ENCODE measurements around the gene ADRM1. TPM values are rescaled to one million over a fixed set of nuclear protein-coding genes. Genes with fewer than 3 reads are reported as not detected.

The ADRM1 gene
- total RNA-seq, 1 experiment from 2014 or later, result 200 TPM

DNA sequence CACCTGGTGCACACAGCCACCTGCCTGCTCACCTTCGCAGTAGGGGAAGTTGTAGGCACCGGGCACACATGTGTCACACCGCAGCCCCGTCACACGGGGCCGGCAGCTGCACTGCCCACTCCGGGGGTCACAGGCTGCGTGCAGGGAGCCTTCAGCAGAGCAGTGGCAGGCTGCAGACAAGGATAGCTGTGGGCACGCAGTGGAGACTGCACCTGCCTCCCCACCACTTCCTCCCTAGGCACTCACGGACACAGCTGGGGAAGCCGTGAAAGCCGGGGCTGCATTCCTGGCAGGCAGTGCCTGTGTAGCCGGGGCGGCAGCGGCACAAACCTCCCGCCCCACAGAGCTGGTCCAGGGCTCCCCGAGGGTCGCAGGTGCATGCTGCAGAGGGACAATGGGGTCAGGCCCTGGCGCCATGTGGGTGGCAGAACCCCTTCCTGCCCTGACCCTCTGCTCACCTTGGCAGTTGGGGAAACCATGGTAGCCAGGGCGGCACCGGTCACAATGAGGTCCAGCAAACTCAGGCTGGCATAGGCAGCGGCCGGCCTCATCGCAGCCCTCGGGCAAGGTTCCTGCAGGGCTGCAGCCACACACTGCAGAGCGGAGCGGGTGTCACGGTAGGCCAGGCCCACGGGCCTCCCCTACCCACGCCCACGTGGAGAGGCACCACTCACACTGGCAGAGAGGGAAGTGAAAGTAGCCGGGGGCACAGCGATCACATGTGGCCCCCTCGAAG is 34.9 kb downstream of the ADRM1 start:
- in situ Hi-C loops (cut with HindIII; ENCODE audit: low pct_unique_long_range_greater_than_20kb, low sequenced_read_pairs), result no loop called here
- DNase-seq (ENCODE audit: low read depth, low spot score), result no peak

DNA sequence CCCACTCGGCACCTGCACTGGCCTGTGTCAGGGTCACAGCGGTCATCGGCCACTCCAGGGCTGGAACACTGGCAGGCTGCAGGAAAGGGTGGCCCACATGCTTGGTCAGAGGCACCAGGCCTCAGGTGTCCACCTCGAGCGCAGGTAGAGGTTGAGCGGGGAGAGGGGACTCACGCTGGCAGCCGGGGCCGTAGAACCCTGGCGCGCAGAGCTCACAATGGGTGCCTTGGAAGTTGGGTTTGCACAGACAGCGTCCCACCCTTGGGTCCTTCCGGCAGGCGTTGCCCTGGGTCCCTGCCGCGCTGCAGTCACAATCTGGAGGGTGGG is 35.5 kb downstream of the ADRM1 start:
- in situ Hi-C loops (cut with HindIII; ENCODE audit: low pct_unique_long_range_greater_than_20kb, low sequenced_read_pairs), result no loop called here
- no peak for DNase-seq (ENCODE audit: low read depth, low spot score)

DNA sequence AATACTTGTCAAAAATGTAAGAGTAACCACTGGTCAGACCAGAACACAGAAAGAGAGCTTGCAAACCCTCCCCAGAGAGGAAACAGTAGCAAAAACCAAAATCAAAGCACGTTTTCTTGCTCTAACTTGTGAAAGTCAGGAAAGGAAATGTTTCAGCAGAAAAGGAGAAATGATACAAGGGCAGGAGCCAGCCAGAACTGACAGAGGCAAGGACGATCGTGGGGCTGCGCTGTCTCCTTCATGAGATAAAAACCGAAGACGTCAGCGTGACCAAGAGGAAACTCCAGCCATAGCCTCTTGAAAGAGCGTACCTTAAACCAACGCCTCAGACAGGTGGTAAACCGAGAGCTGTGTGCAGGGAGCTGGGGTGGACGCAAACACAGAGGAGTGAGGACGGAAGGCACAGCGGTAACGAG is 36.9 kb downstream of the ADRM1 start:
- in situ Hi-C loops (cut with HindIII; ENCODE audit: low pct_unique_long_range_greater_than_20kb, low sequenced_read_pairs), result no loop called here
- DNase-seq (ENCODE audit: low read depth, low spot score), result no peak

DNA sequence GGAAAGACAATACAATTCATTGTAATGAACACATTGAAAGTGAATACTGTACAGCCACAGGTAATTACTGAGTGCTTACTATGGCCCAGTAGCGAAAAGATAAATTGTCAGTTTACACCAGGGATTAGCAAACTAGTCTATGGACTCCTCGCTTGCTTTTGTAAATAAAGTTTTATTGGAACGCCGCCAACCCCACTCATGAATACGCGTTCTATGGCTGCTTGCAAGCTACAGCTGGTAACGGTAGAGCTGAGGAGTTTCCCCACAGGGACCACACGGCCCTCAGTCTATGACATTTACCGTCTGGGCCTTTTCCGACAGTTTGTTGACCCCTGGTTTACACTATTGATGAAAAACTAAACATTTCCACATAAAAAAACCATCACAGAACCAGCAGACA is 40.1 kb downstream of the ADRM1 start:
- in situ Hi-C loops (cut with HindIII; ENCODE audit: low pct_unique_long_range_greater_than_20kb, low sequenced_read_pairs), result no loop called here
- DNase-seq (ENCODE audit: low read depth, low spot score), result peak; percentile 15

DNA sequence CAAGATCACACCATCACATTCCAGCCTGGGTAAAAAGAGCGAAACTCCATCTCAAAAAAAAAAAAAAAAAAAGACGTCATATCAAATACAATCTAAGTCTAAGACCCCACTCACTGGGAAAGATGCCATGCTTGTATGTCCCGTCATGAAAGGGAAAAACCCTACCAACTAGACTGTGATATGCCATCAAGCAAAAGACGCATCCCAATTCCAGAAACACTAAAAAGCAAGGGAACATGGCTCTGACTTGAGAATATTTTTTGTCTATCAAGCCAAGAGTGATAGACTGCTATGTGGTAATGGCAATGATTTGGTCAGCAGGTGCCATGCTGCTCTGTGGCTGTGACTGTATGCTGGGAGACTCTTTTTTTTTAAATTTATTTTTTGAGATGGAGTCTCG is 41.3 kb downstream of the ADRM1 start:
- in situ Hi-C loops (cut with HindIII; ENCODE audit: low pct_unique_long_range_greater_than_20kb, low sequenced_read_pairs), result no loop called here
- no peak for DNase-seq (ENCODE audit: low read depth, low spot score)

DNA sequence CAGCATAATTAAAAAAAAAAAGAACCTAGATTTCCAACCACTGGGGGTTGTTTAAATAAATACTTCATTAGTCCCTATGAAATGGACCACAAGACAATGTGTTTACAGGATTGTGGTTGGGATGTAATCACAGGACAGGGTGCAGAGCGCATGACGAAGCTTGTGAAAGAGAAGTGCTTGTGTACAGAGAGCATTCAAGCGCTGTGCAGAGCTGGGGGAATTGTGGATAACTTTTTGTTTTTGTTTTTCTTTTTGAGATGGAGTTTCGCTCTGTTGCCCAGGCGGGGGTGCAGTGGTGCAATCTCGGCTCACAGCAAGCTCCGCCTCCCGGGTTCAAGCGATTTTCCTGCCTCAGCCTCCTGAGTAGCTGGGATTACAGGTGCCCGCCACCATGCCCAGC is 42.0 kb downstream of the ADRM1 start:
- DNase-seq (ENCODE audit: low read depth, low spot score), result peak; percentile 82

DNA sequence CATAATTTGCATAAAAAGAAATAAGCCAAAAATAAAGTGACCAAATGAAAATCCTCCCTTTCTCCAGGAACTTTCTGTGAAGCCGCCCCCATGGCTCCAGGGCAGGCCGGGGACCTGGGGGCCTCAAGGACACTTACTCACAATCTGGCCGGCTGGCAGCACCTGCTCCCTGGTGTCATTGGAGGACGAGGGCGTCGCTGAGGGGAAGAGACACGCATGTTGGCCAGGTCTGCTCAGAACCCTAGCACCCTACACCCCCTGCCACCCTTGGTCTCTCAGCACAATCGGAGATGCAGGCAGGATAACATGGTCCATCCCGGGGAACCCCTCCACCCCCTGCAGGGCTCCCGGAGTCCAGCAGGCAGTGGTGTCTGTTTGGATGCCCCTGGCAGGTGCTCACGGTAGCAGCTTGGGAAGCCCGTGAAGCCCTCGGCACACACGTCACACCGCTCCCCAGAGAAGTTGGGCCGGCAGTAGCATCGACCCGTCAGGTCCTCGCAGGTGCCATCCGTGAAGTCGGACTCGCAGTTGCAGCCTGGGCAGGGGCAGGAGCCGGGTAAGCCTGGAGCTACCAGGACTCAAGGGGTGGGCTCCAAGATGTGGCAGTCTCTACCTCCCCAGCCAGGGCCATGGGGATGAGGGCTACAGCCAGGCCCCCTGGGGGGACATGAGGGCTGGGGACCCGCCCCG is 43.0 kb downstream of the ADRM1 start:
- in situ Hi-C loops (cut with HindIII; ENCODE audit: low pct_unique_long_range_greater_than_20kb, low sequenced_read_pairs), result no loop called here
- no peak for DNase-seq (ENCODE audit: low read depth, low spot score)

More for the DNA sequence above, 42.0 kb downstream of the ADRM1 start:
- in situ Hi-C loops (cut with HindIII; ENCODE audit: low pct_unique_long_range_greater_than_20kb, low sequenced_read_pairs), result no loop called here

DNA sequence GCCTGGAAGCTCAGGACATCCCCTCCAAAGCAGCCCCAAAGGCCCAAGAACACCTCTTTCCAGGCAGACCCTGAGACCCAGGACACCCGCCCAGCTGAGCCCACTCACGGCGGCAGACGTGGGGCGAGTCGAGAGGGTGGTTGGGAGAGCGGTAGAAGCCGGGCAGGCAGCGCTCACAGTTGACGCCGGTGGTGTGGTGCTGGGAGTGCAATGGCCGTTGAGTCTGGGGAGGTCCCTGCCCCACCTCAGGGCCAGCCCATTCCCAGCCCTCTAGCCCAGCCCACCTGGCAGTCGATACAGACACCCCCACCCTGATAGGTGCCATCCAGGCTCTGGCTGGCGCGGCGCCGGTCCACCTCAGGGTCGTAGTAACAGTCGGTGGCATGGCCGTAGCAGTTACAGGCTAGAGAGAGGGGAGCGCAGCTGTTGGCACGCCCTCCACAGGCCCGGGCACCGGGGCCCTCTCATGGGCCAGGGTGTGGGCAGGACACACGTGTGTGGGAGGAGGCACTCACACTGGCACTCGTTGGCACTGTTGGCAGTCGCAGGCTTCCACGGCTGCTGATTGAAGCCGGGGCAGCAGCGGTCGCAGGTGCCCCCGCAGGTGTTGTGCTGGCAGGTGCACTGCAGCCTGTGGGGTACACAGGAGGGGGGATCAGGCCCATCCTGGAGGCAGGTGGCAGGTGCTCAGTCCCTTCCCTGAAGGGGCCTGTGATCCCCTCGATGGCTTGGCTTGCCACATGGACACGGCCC is 43.8 kb downstream of the ADRM1 start:
- no peak for DNase-seq (ENCODE audit: low read depth, low spot score)
- in situ Hi-C loops (cut with HindIII; ENCODE audit: low pct_unique_long_range_greater_than_20kb, low sequenced_read_pairs), result no loop called here

DNA sequence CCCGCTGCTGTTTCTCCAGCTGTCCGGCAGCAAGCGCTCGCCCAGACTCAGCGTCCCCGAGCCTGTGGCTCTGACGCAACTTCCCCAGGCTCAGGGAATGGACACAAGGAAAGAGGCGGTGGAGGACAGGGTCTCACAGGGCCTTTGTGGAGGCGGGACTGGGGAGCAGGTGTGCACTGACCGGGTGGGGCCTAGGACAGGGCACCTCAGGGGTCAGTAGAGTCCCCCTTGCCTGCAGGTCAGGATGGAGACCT is 44.3 kb downstream of the ADRM1 start:
- in situ Hi-C loops (cut with HindIII; ENCODE audit: low pct_unique_long_range_greater_than_20kb, low sequenced_read_pairs), result no loop called here

DNA sequence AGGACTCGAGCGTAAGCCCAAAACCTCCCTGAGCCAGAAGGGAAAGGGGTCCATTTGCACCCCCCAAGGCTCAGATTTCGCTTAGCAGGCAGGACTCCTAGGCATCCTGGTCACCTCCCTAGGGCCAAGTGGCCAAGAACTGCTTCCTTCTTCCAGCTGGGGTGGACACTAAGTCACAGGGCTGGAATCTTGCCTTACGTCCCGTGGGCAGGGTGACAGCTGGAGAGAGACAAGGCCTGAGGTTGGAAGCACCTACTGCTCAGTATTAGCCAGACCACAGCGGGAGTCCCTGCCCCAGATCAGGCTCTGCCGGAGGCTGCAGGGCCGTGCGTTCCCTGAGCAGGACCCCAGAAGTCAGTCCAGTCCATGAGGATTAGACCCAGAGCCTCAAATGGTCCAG is 44.6 kb downstream of the ADRM1 start:
- DNase-seq (ENCODE audit: low read depth, low spot score), result no peak
- in situ Hi-C loops (cut with HindIII; ENCODE audit: low pct_unique_long_range_greater_than_20kb, low sequenced_read_pairs), result no loop called here

More for the DNA sequence above, 44.3 kb downstream of the ADRM1 start:
- no peak for DNase-seq (ENCODE audit: low read depth, low spot score)

DNA sequence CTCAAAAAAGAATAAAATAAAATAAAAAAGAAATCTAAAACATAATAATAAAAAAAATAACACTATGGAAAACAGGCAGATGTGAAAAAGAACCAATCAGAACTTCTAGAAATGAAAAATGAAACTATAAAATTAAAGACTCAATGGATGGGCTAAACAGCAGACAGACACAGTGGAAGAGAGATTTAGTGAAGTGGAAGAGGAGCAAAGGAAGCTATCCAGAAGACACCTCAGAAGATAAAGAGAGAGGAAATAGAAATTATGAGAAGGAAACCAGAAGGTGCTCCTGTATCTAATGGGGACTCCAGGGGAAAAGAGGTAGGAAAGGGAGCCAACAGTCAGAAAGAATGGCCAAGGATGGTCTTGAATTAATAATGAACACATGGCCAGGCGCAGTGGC is 45.8 kb downstream of the ADRM1 start:
- no peak for DNase-seq (ENCODE audit: low read depth, low spot score)
- in situ Hi-C loops (cut with HindIII; ENCODE audit: low pct_unique_long_range_greater_than_20kb, low sequenced_read_pairs), result no loop called here

DNA sequence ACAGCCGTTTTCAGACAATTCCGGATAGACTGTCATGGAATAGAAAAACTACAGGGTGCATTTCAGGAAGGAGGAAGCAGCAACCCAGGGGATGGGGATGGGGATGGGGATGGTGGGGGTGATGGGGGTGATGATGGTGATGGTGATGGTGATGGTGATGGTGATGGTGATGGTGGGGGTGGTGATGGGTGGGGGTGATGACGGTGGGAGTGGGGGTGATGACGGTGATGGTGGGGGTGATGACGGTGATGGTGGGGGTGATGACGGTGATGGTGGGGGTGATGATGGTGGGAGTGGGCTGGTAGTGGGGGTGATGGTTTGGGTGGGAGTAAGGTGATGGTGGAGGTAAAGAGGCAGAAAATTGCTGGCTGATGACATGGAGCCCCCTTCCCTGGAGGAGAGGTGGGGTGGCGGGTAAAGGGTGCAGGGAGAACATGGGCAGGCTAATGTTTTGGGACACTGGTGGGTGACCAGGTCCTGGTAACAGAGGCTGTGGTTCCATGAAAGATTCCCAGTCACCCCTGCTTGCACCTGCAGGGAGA is 46.8 kb downstream of the ADRM1 start:
- in situ Hi-C loops (cut with HindIII; ENCODE audit: low pct_unique_long_range_greater_than_20kb, low sequenced_read_pairs), result no loop called here
- no peak for DNase-seq (ENCODE audit: low read depth, low spot score)

DNA sequence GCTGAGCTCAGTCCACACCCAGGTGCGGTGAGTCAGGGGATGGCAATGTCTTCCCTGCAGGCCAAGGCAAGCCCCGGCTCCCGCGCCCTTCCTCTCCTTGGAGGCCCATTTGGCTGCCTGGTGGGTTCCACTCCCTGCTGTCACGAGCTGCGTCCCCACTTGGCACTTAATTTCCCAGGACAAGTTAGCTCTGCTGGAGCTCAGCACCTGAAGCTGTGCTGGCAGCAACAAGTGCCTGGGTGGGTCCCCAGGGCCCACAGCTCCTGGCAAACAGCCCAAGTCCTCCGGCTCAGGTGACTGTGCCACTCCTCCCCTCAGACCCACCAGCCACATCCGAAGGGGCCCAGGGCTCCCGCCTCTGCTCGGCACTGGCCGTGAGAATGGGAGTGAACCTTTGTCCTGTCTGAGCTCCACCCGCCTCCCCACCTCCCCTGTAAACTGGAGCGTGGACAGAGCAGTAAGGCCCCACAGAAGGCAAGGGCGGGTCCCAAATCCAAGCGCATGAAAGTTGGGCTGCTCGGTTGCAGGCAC is 47.4 kb downstream of the ADRM1 start:
- DNase-seq (ENCODE audit: low read depth, low spot score), result no peak
- in situ Hi-C loops (cut with HindIII; ENCODE audit: low pct_unique_long_range_greater_than_20kb, low sequenced_read_pairs), result no loop called here

DNA sequence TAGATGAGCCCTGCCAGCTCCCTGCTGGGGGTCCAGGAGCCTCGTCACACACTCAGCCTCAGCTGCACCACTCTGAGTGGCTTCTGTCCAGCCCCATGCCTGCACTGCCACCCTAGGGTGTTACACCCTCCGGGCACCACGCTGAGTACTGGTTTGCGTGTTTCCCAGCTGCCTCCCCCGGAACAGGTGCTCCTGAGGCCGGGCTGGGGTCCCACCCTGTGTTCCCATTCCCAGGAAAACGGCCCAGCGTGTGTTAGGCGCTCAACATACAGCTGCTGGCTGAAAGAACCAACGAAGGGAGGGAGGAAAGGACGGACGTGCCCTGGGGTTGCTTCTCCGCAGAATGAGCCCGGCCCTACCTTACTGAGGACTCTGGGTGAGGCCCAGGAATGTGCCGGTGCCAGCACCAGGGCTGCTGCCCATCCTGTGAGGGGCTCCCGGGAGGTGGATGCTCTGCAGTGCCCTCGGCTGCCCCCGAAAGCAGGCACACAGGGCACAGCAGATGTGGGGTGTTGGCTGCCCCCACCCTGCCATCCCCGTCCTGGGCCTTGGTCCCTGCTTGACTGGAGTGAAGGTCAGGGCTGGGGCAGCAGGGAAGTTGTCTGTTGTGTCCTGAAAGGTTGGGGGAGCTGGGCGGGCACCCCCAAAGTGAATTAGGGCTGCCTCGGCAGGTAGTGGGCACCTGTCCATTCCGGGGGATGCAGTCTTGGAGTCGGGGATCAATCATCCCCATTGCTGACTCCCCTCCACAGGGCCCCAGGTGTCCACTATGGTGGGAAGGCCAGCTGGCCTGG is 48.0 kb downstream of the ADRM1 start:
- DNase-seq (ENCODE audit: low read depth, low spot score), result no peak
- in situ Hi-C loops (cut with HindIII; ENCODE audit: low pct_unique_long_range_greater_than_20kb, low sequenced_read_pairs), result no loop called here

DNA sequence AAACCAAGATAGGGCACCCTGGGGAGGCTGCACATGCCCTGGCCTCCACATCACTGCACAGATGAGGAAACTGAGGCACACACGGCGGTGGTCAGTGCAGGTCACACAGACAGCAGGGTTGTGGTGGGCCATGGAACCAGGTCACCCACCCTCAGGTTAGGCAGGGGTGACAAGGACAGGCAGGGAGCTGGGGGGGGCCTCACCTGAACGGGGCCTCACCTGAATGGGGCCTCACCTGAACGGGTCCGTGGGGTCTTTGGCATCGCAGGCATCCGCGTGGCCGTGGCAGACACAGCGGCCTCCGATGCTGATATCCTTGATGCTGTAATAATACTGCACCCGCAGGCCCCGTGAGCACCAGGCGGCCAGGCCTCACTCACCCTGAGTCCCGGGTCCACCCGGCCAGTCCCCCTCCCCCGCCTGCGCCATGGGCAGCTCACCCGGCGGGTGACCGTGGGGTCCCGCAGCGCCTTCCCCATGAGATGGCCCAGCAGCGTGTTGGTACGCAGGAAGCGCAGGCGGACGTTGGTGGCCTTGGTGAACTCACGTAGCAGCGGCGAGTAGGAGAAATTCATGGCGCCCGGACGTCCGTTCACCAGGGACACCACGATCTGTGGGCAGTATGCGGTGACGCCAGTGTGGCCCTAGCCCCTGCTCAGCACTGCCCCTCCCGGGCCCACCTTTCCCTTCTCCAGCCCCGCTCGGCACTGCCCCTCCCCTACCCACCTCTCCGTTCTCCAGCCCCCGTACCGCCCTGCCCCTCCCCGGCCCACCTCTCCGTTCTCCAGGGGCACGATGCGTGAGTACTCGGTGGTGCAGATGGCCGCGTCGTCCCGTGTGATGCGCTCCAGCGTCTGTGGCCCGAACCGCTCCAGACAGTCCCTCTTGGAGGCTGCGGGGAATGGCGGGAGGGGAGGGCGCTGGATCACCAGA is 48.9 kb downstream of the ADRM1 start:
- in situ Hi-C loops (cut with HindIII; ENCODE audit: low pct_unique_long_range_greater_than_20kb, low sequenced_read_pairs), result no loop called here
- no peak for DNase-seq (ENCODE audit: low read depth, low spot score)

DNA sequence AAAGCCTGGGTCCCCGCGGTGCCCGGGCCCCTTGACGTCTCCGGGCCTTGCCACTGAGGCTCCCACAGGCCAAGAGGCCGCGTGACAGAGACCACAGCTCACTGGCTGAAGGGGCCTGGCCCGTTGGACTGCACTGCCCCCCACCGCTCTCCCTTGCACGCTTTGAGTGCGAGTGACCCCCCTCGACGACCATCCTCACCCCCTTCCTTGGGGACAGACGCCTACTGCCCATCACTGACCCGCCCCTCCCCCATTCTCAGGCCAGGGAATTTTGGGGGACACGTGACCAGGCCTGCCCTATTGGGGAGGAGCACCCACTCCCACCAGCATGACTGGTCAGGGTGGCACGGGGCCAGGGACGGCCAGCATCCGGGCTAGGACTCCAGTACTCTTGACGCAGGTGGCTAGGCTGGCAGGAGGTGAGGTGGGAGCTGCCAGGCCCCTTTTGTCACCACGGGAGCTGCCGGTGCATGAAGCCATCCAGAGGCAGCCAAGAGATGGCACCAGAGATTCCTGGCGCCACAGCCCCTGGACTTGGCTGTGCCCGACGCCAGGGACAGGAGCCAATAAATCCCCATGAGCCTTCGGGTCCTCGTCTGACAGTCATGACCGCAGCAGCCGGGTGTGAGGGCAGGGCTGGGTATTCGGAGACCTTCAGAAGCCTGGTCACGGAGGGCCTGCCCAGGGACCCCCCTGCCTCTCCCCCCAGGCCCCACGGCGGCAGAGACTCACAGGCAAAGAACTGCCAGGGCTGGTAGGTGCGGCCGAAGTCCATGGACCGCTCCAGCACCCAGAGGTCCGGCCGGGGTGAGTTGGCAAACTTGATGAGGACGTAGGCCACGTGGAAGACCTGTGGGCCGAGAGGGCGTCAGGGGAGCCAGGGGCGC is 49.8 kb downstream of the ADRM1 start:
- DNase-seq (ENCODE audit: low read depth, low spot score), result no peak
- in situ Hi-C loops (cut with HindIII; ENCODE audit: low pct_unique_long_range_greater_than_20kb, low sequenced_read_pairs), result no loop called here
